ENCODE measurements around the gene RASAL1. TPM values are rescaled to one million over a fixed set of nuclear protein-coding genes. Genes with fewer than 3 reads are reported as not detected.

RASAL1 gene
- total and polyA plus RNA-seq, 7 donors, result 0.89 TPM; not detected in 6

DNA sequence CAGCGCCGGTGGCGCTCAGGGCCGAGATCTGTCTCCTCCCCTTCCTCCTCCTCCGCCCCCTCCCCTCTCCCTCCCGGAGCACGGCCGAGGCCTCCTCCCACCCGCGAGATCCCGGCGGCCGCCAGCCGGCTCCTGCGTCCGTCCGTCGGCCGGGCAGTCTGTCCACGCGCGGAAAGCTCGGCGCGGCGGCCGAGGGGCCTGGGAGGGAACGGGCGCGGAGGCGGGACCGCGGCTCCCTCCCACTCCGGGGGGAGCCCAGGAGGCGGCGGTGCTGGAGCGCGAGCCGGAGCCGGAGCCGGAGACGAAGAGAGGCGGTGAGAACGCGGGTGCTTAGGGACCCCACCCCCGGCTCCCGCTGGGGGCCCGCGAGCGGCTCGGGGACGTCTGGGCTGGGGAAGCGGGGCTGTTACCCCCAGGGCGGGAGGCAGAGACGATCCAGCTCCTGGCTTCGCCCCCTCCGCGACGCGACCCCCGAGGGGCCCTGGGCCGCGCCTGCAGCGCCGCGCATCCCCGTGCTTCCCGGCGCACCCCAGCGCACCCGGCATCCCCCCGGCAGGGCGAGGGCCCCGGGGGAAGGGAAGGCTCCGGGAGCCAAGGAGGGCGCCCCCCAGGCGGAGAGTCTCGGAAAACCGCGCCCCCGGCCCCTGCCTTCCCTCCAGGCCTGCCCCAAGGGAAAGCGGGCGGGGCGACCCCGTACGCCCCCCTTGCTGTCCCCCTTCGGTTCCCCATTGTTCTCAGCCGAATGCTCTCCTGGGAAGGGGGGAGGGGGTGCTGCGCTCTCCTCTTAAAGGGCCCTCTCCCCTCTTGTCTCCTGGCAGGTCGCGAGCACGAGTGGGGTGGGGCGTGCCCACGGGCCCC, 78.7 kb downstream of the RASAL1 start, which contains the start of gene DTX1:
Gene DTX1, plus strand, starts transcription at position 100 of the 858 bp plus-strand sequence. CDS start 1,463 bp downstream, outside the sequence.
- no peaks in the 10 kb centered on the region for H3K4me1 ChIP-seq
- intact Hi-C loops (cut with DNase I), result loop anchor here in 1 of 2 donors (10.0 kb wide), 1 partner anchor 98 kb away; no protein-coding TSS in a partner anchor
- H3K36me3 ChIP-seq (ENCODE audit: insufficient read depth in 1 of 2, low read depth in 1 of 2), result no peaks in the 10 kb centered on the region
- TF ChIP-seq, protein P1, sequence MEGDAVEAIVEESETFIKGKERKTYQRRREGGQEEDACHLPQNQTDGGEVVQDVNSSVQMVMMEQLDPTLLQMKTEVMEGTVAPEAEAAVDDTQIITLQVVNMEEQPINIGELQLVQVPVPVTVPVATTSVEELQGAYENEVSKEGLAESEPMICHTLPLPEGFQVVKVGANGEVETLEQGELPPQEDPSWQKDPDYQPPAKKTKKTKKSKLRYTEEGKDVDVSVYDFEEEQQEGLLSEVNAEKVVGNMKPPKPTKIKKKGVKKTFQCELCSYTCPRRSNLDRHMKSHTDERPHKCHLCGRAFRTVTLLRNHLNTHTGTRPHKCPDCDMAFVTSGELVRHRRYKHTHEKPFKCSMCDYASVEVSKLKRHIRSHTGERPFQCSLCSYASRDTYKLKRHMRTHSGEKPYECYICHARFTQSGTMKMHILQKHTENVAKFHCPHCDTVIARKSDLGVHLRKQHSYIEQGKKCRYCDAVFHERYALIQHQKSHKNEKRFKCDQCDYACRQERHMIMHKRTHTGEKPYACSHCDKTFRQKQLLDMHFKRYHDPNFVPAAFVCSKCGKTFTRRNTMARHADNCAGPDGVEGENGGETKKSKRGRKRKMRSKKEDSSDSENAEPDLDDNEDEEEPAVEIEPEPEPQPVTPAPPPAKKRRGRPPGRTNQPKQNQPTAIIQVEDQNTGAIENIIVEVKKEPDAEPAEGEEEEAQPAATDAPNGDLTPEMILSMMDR (IDR thresholded peaks at IDR 0.05), result no peak
- DNase-seq (peak; percentile 44 to 59), ATAC-seq (peak in 2 of 4 donors; percentile 16 to 37)
- no peaks in the 10 kb centered on the region for H3K9me3 ChIP-seq
- H3K4me3 ChIP-seq, result peak within 1 kb of the TSS; percentile 56
- H3K27ac ChIP-seq, result no peak within 1 kb of the TSS
- WGBS, 3 donors, result 0 to 1% (median 0%) methylated on average over 24 to 94 of the region's 94 CpGs
- H3K27me3 ChIP-seq (ENCODE audit: insufficient read depth in 3 of 3, low read length in 2 of 3), result peaks cover 0 to 78% (median 27%) of the 10 kb centered on the region in 3 donors

DNA sequence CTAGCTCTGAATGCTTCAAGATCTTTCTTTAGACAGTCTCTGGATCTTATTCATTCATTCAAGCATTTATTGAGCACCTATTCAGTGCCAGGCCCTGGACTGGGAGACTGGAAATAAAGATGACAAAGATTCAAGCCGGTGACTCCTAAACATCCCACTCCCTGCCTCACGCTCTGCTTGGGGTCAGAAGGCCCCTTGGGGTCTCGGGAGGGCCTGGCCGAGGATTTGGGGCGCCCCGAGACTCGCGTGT, 79.3 kb downstream of the RASAL1 start:
- H3K9me3 ChIP-seq, result no peaks in the 10 kb centered on the region
- no peaks in the 10 kb centered on the region for H3K36me3 ChIP-seq (ENCODE audit: insufficient read depth in 1 of 2, low read depth in 1 of 2)
- ATAC-seq (no peak), DNase-seq (no peak)
- 4 to 8% (median 5%) methylated on average over 7 to 8 of the region's 8 CpGs for WGBS, 3 donors
- peak overlapping the region; percentile 56 for H3K4me3 ChIP-seq
- intact Hi-C loops (cut with DNase I), result loop anchor here in 1 of 2 donors (10.0 kb wide), 1 partner anchor 98 kb away; no protein-coding TSS in a partner anchor
- H3K27ac ChIP-seq, result no peak overlapping the region
- peaks cover 0 to 75% (median 27%) of the 10 kb centered on the region in 3 donors for H3K27me3 ChIP-seq (ENCODE audit: insufficient read depth in 3 of 3, low read length in 2 of 3)
- TF ChIP-seq, protein P1 (IDR thresholded peaks at IDR 0.05), result no peak
- H3K4me1 ChIP-seq, result no peaks in the 10 kb centered on the region

DNA sequence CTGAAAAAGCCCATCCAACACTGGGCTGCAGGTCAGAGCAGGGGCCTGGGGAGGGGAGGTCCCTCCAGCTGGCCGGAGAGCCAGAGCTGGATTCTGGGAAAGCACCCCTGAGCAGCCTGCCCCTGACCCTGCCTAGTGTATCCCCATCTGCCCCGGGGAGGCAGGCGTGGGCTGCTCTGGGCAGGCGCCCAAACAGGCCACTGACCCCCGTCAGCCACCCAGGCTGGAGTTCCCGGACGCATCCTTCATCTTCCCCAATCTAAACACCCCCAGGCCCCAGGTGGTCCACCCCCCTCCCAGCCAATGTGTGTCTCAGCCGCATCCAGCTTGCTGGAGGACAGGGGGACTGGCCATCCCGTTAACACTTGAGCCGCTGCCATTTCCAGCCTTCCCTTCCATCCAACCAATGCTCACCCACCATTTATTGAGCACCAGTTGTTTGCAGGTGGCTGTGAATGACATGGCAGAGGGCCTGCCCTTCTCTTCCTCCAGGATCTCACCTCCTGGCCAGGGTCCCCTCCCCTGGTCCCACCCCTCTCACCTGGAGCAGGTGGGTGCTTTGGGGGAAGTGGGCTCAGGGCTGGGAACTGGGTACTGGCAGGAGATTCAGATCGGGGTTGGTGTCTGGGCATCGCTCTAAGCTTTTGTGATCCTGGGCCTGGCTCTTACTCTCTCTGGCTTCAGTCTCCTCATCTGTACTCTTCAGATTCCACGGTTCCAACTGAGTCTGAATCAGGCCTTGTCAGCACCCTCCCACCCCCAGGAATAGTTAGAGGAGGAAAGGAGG, 79.8 kb downstream of the RASAL1 start:
- no peak for ATAC-seq
- intact Hi-C loops (cut with DNase I), result loop anchor here in 1 of 2 donors (10.0 kb wide), 1 partner anchor 99 kb away; no protein-coding TSS in a partner anchor

DNA sequence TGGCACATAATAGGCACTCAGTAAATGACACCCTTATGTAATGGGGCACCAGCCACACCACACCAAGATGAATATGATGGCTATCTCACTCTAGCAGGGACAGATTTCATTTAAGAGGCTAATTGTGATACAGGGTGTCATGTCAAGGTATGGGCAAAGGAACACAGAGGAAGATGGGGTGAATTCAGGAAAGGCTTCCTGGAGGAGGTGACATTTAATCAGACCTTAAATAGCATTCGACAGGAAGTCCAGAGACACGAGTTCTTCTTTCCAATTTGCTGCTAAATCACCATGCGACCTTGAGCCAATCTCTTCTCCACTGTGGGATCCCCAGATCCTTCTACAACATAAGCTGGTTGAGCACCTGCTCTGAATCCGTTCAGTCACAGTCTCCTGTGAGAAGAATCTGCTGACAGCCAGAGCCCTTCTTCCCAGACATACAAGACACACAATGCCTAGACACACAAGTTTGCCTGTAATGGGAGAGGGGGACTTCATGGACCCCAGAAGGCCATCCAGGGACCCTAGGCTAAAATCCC, 80.5 kb downstream of the RASAL1 start:
- DNase-seq (no peak), ATAC-seq (no peak)
- no peak overlapping the region for H3K27ac ChIP-seq
- H3K4me3 ChIP-seq, result no peak overlapping the region
- peaks cover 0 to 62% (median 24%) of the 10 kb centered on the region in 3 donors for H3K27me3 ChIP-seq (ENCODE audit: insufficient read depth in 3 of 3, low read length in 2 of 3)
- H3K9me3 ChIP-seq, result no peaks in the 10 kb centered on the region
- intact Hi-C loops (cut with DNase I), result loop anchor here in 1 of 2 donors (10.0 kb wide), 1 partner anchor 100 kb away; no protein-coding TSS in a partner anchor
- WGBS, 3 donors, result 43 to 51% (median 50%) methylated on average over 4 of the region's 4 CpGs
- TF ChIP-seq, protein P1 (IDR thresholded peaks at IDR 0.05), result no peak
- no peaks in the 10 kb centered on the region for H3K4me1 ChIP-seq
- no peaks in the 10 kb centered on the region for H3K36me3 ChIP-seq (ENCODE audit: insufficient read depth in 1 of 2, low read depth in 1 of 2)

More for the DNA sequence above, 79.8 kb downstream of the RASAL1 start:
- Histone ChIP-seq H3K27me3 (ENCODE audit: insufficient read depth in 3 of 3, low read length in 2 of 3) (peaks cover 0 to 70% (median 25%) of the 10 kb centered on the region in 3 donors), H3K4me1 (no peaks in the 10 kb centered on the region), H3K27ac (no peak overlapping the region), H3K4me3 (no peak overlapping the region), H3K9me3 (no peaks in the 10 kb centered on the region), H3K36me3 (ENCODE audit: insufficient read depth in 1 of 2, low read depth in 1 of 2) (no peaks in the 10 kb centered on the region)
- TF ChIP-seq, protein P1 (IDR thresholded peaks at IDR 0.05), result no peak
- WGBS, 3 donors, result 28 to 33% (median 32%) methylated on average over 13 of the region's 13 CpGs
- DNase-seq, result no peak

Measured in psoas muscle (tissue), 8 donors.